HG02938 (cell line): ENCODE data around the gene GAPDHS.

ENCODE experiments used
- ATAC-seq: cut with Tn5 transposase; IDR thresholded peaks from one replicate; pipeline ENCODE4 v1.9.1; 2021; ENCODE audit warnings: mild to moderate bottlenecking, moderate library complexity; ENCODE audit not compliant: unreplicated experiment

The GAPDHS gene

GRCh38 chr19:35509861-35510625 is 23.2 kb upstream of the GAPDHS start:
- no peak for ATAC-seq

DNA sequence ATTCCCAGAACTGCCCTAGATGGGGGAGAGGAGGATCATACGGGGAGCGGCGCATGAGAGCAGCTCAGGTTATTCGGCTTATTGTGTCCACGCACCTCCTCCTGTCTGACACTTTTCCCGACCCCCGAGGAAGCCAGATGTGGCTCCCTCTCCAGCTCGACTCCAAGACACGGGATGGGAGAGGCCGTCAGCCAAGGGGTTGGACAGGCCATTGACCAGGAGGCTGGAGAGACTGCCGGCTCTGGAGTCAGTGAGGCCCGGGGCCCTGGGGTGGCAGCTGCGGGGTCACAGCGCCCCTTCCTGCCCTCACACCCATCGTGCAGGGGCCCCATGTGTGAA is 22.7 kb upstream of the GAPDHS start:
- no peak for ATAC-seq

- ATAC-seq = no peak
These were observed 21.9 kb upstream of the GAPDHS start for GRCh38 chr19:35511337-35511736.

- ATAC-seq = no peak
These were observed 20.2 kb upstream of the GAPDHS start for GRCh38 chr19:35512831-35513627.

GRCh38 chr19:35513628-35514281 is 19.5 kb upstream of the GAPDHS start, which contains the start of gene DMKN:
Gene DMKN (minus strand): TSS chr19:35513649. CDS start chr19:35513475, 174 bp downstream.
- ATAC-seq = no peak

DNA sequence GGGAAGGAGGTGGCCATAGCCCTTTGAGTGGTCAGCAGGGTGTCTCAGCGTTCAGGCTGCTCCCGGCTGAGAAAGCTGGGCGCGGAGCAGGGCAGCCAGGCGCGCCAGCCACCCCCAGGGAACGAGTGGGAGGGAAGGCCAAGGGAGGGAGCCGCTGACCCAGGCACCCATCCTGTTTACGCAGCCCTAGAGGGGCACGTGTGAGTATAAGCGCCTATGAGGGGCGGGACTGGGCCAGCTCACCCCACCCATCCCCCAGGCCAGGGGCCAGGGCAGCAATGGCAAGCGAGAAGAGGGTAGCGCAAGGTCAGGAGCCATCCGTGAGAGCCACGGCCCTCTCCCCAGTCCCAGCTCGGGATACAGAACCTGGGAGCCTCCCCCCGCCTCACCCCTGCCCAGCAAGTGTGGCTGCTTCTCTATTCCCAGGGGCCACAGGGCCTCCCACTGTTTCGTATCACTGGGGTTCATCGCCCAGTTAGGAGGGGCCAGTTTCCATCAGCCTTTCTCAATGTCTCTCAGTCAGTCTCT is 18.9 kb upstream of the GAPDHS start:
- no peak for ATAC-seq

DNA sequence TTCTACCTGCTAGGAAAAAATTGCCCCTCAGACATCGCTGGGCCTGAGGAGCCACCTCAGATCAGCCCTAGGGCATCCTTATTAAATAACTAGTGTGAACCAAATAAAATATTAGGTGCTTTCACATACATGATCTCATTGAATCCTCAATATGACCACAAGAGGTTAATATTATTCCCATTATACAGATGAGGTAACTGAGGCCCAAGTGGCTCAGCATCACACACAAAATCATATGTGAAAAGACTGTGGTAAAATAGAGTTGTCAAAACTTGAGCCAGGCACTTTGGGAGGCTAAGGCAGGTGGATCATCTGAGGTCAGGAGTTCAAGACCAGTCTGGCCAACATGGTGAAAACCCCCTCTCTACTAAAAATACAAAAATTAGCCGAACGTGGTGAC is 16.9 kb upstream of the GAPDHS start:
- no peak for ATAC-seq

- no peak for ATAC-seq
These were observed 15.9 kb upstream of the GAPDHS start for GRCh38 chr19:35517342-35517741.

DNA sequence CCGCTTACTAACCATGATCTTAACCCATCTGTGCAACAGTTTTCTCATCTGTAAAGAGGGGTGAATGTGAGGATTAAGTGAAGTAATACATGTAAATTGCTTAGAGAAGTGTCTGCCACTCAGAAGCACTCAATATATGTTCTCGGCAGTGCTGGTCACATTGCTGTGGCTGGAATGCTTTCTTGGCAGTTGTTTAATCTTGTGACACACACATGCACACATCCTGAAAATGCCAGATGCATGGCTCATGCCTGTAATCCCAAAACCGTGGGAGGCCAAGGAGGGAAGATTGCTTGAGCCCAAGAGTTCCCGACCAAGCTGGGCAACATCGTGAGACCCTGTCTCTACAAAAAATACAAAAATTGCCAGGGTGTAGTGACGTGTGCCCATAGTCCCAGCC is 14.9 kb upstream of the GAPDHS start:
- no peak for ATAC-seq

- ATAC-seq = no peak
These were observed 14.0 kb upstream of the GAPDHS start for GRCh38 chr19:35519291-35519690.

DNA sequence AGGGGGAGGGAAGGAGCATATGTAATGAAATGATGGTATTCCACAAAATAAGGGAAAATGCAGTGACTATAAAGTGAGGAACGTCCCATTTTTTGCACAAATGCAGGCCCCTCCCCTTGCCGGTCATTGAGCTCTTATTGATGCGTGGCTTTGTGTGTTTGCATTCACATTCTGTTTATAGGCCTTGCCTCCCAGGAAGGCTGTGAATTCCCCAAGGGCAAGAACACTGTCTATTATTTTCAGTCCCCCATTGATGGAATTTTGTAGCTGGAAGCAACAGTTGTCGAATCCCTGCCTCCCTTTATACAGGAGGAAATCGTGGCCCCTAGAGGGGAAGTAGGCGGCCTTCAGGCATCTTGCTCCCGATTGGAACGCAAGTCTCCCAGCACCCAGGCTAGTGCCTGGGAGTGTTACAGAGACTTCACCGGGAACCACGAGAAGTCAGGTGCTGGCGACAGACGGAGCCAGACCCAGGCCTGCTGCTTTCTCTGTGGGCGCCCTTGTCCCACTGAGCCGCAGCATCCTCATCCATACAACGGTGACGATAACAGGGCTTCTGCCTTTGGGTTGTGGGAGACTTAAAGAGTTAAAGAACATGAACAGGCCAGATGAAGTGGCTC is 12.0 kb upstream of the GAPDHS start:
- no peak for ATAC-seq

DNA sequence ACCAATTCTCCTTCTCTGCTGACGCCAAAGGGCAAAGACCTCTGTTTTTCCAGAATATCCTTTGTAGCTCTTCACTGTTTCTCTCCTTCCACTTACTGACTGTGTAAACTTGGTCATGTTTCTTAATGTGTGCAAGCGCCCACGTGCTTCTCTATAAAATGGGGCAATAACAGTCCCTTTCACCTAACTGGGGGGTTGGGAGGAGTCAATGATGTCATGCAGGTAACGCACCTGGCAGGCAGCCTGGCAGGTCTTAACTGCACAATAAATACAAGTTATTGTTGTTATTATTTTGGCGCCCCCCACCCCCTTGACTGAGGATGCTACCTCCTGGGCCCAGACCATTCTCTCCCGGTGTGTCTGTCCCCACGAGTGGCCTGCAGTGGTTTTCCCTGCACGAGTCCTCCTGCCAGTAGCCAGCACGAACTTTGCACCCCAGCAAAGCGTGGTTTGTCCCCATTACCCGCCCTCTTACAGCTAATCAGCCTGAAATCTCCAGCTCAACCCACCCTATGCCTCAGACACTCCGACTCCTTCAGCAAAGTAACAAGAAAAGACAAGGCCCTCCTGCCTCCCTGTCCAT is 10.4 kb upstream of the GAPDHS start:
- no peak for ATAC-seq

GRCh38 chr19:35524181-35524837 is 8.9 kb upstream of the GAPDHS start:
- ATAC-seq = no peak

DNA sequence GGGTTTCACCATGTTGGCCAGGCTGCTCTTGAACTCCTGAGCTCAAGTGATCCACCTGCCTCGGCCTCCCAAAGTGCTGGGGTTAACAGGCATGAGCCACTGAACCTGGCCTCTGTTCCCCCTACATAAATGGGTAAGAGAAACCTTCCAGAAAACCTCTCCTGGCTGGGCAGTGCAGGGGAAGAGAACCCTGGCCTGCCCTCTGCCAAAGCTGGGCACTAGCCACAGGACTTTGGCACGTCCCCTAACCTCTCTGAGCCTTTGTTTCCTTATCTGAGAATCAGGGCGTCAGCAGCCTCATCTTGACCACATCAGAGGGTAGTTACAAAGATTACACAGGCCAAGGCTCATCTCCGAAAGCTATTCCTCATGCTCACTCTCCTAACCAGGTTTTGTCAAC is 7.4 kb upstream of the GAPDHS start:
- ATAC-seq = no peak

- no peak for ATAC-seq
These were observed 4.8 kb upstream of the GAPDHS start, which contains the start of gene SBSN for GRCh38 chr19:35528218-35529038. Gene SBSN (minus strand): TSS chr19:35528311. CDS start chr19:35528281, 30 bp downstream.

- ATAC-seq = no peak
These were observed 3.7 kb upstream of the GAPDHS start for GRCh38 chr19:35529241-35530218.

DNA sequence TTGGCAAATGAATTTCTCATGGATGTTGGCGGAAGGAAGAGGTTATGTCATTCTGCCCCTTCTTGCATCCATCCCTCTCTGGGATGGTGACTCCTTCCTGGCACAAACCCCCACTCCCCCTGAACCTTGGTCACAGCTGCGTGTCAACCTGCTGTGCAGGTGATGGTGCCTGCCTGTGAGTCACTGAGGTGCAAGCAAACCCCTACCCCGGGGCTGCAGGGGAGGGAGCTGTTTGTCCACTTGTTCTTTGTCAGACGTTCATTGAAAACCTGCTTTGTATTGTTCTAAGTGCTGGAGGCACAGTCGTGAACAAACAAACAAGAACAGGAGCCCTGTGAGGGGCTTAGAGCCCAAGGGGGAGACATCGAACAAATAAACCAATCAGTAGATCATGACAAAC is 2.0 kb upstream of the GAPDHS start:
- no peak for ATAC-seq

DNA sequence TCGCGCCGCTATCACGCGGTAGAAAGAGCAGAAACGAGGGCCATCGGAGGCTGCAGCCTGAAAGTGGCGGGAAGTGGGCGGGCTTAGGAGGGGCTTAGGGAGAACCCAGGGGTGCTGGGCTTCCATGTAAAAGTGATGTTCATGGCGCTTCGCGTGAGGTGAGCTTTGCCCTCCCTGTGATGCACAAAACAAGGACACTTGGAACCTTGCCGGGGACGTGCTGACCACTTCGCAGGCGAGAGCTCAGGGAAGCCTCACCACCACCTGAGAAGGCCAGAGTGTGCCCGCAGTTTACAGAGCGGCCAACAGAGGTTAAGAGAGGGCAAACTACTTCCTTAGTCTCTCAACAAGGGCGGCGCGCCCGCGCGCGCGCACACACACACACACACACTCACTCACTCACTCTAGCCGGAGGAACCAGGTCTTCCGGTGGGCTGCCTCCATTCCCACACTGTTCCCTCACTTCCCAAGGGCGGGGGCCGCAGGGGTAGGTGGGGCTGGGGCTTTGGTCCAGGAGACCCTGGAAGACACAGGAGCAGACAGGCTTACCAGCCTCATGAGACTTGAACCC is 651 bp downstream of the GAPDHS start:
- ATAC-seq = no peak
